GM23338 (cell line): ENCODE data around the gene JAZF1.

ENCODE experiments used
- CREB1 ChIP-seq: fragments of 250-450 bp; sonication (Bioruptor Pico); IDR thresholded peaks from 2 replicates; pipeline ENCODE4 v1.5.0; 2020; ENCODE audit warnings: low read depth, mild to moderate bottlenecking, moderate library complexity
- CTCF ChIP-seq, 2 experiments: fragments of 200-600 bp in 1 of 2; sonication (generic) in 1 of 2; conservative IDR thresholded peaks; 2 replicates each; pipeline versions ENCODE4 v1.5.1 to v1.6.1; 2016 to 2017; ENCODE audit warnings: antibody characterized with exemption in 2 of 2, low read depth in 2 of 2, mild to moderate bottlenecking in 2 of 2, moderate library complexity in 1 of 2
- EZH2 ChIP-seq: fragments of 200-600 bp; sonication (generic); IDR thresholded peaks from one replicate; pipeline ENCODE4 v1.8.0; 2017; ENCODE audit warnings: antibody characterized with exemption, mild to moderate bottlenecking, low read depth; ENCODE audit not compliant: unreplicated experiment
- EZH2phosphoT487 ChIP-seq: fragments of 200-600 bp; sonication (generic); IDR thresholded peaks from one replicate; pipeline ENCODE4 v1.8.1; 2018; ENCODE audit warnings: antibody characterized with exemption; ENCODE audit not compliant: unreplicated experiment
- JUNB ChIP-seq: IDR thresholded peaks from one replicate; pipeline ENCODE4 v1.6.1; 2016; ENCODE audit warnings: antibody characterized with exemption; ENCODE audit not compliant: unreplicated experiment
- NANOG ChIP-seq: IDR thresholded peaks from 2 replicates; pipeline ENCODE4 v1.6.1; 2016; ENCODE audit warnings: antibody characterized with exemption, borderline replicate concordance
- POLR2AphosphoS5 ChIP-seq: IDR thresholded peaks from 2 replicates; pipeline ENCODE4 v1.6.1; 2016; ENCODE audit warnings: antibody characterized with exemption, low read depth
- REST ChIP-seq: IDR thresholded peaks from one replicate; pipeline ENCODE4 v1.6.1; 2018; ENCODE audit warnings: antibody characterized with exemption; ENCODE audit not compliant: unreplicated experiment
- STAT1 ChIP-seq: IDR thresholded peaks from one replicate; pipeline ENCODE4 v1.6.1; 2016; ENCODE audit warnings: antibody characterized with exemption; ENCODE audit not compliant: unreplicated experiment

- TF ChIP-seq CTCF (conservative IDR thresholded peaks at IDR 0.05; ENCODE audit: low read depth in 2 of 2) (no peak), JUNB (no peak), STAT1 (no peak), POLR2AphosphoS5 (no peak), EZH2phosphoT487 (no peak), CREB1 (CRISPR knock-in tag) (no peak), EZH2 (no peak), REST (no peak), NANOG (no peak)
Observed at GRCh38 chr7:28065308-28065707, 115.3 kb downstream of the JAZF1 start.
